IMR-90 (cell line): ENCODE data around the gene MATK. TPM values are rescaled to one million over a fixed set of nuclear protein-coding genes. Genes with fewer than 3 reads are reported as not detected.
A peak's percentile ranks its signal among the peaks of the same experiment; 100 is the strongest.

Experiments used
- ATAC-seq: fragments of 200-7000 bp; cut with Tn5 transposase; 2 replicates; pipeline ENCODE4 v1.9.1; 2020; ENCODE audit warnings: low read depth, mild to moderate bottlenecking, moderate library complexity
- BruUV-seq: library from RNA; stranded (reverse); fragments of 400-500 nt; replicated peaks from 2 replicates; lab custom pipeline; 2021; lab: Mats Ljungman, UMichigan
- CTCF ChIA-PET: fragments of 300-600 bp; formaldehyde crosslinking; extraction: SDS; loops from one replicate; lab custom pipeline; 2021; ENCODE audit warnings: antibody characterized with exemption; lab: Yijun Ruan, JAX
- POLR2A ChIA-PET: fragments of 300-600 bp; sonication (Branson Sonifier 250); formaldehyde crosslinking; loops from one replicate; lab custom pipeline; 2022; ENCODE audit warnings: antibody characterized with exemption; ENCODE audit not compliant: unreplicated experiment; lab: Charles Lee
- DNase-seq: peaks from one replicate; pipeline ENCODE4 v3.0.0; 2013
- H2AFZ ChIP-seq: replicated peaks from 2 replicates; pipeline ENCODE3; 2013; ENCODE audit warnings: low read length, mild to moderate bottlenecking; ENCODE audit not compliant: poor library complexity
- H2AK5ac ChIP-seq: 2 replicates; pipeline ENCODE4 v1.6.1; 2013; ENCODE audit warnings: low read depth, low read length, inconsistent platforms
- H2AK9ac ChIP-seq: replicated peaks from 2 replicates; pipeline ENCODE3; 2013; ENCODE audit warnings: mild to moderate bottlenecking, low read depth, low read length, moderate library complexity; ENCODE audit not compliant: poor library complexity
- H2BK120ac ChIP-seq: 2 replicates; pipeline ENCODE4 v1.6.1; 2013; ENCODE audit warnings: low read depth, low read length, inconsistent platforms
- H2BK15ac ChIP-seq: 3 replicates; pipeline ENCODE4 v1.6.1; 2013; ENCODE audit warnings: low read depth, low read length, inconsistent platforms
- H2BK20ac ChIP-seq: 2 replicates; pipeline ENCODE4 v1.6.1; 2013; ENCODE audit warnings: low read depth, mild to moderate bottlenecking, inconsistent platforms, low read length, moderate library complexity
- H2BK5ac ChIP-seq: 2 replicates; pipeline ENCODE4 v1.6.1; 2013; ENCODE audit warnings: mild to moderate bottlenecking, low read depth, low read length, inconsistent platforms; ENCODE audit not compliant: poor library complexity, severe bottlenecking
- H3K14ac ChIP-seq: replicated peaks from 2 replicates; pipeline ENCODE4 v1.6.1; 2013; ENCODE audit warnings: low read depth, low read length, inconsistent platforms
- H3K18ac ChIP-seq: 2 replicates; pipeline ENCODE4 v1.6.1; 2013; ENCODE audit warnings: low read depth, low read length, control low read depth
- H3K23ac ChIP-seq: 2 replicates; pipeline ENCODE4 v1.6.1; 2013; ENCODE audit warnings: low read depth, low read length, inconsistent platforms
- H3K27ac ChIP-seq: 2 replicates; pipeline ENCODE4 v1.5.1; 2013; ENCODE audit warnings: mild to moderate bottlenecking, control low read depth, low read length; ENCODE audit not compliant: insufficient read depth
- H3K27me3 ChIP-seq: 2 replicates; pipeline ENCODE4 v1.6.1; 2013; ENCODE audit warnings: low read length; ENCODE audit not compliant: control insufficient read depth, insufficient read depth
- H3K36me3 ChIP-seq: 2 replicates; pipeline ENCODE4 v1.6.1; 2013; ENCODE audit warnings: low read length, mixed read lengths; ENCODE audit not compliant: control insufficient read depth, insufficient read depth
- H3K4ac ChIP-seq: 2 replicates; pipeline ENCODE4 v1.6.1; 2013; ENCODE audit warnings: low read depth, low read length, inconsistent platforms
- H3K4me1 ChIP-seq: 2 replicates; pipeline ENCODE4 v1.6.1; 2013; ENCODE audit warnings: low read length, mixed read lengths; ENCODE audit not compliant: control insufficient read depth, insufficient read depth
- H3K4me2 ChIP-seq: 2 replicates; pipeline ENCODE4 v1.6.1; 2013; ENCODE audit warnings: low read depth, mild to moderate bottlenecking, control low read depth, low read length, moderate library complexity
- H3K4me3 ChIP-seq: 2 replicates; pipeline ENCODE4 v1.5.1; 2013; ENCODE audit warnings: low read depth, mild to moderate bottlenecking, control low read depth, low read length, moderate library complexity; ENCODE audit not compliant: insufficient read depth
- H3K56ac ChIP-seq: 2 replicates; pipeline ENCODE4 v1.6.1; 2013; ENCODE audit warnings: low read length, inconsistent platforms; ENCODE audit not compliant: insufficient read depth; ENCODE audit errors: extremely low read depth
- H3K79me1 ChIP-seq, 2 experiments: 2 replicates each; pipeline ENCODE4 v1.6.1; 2013; ENCODE audit warnings: low read length in 2 of 2, inconsistent platforms in 1 of 2, low read depth in 1 of 2
- H3K9ac ChIP-seq: 2 replicates; pipeline ENCODE4 v1.6.1; 2013; ENCODE audit warnings: low read depth, low read length, control low read depth
- H3K9me1 ChIP-seq: 2 replicates; pipeline ENCODE4 v1.6.1; 2013; ENCODE audit warnings: low read length, inconsistent platforms; ENCODE audit not compliant: insufficient read depth
- H3K9me3 ChIP-seq: 2 replicates; pipeline ENCODE4 v1.6.1; 2013; ENCODE audit warnings: low read length; ENCODE audit not compliant: control insufficient read depth, insufficient read depth
- H4K20me1 ChIP-seq: 2 replicates; pipeline ENCODE4 v1.6.1; 2013; ENCODE audit warnings: low read length, inconsistent platforms; ENCODE audit not compliant: insufficient read depth
- H4K5ac ChIP-seq: 2 replicates; pipeline ENCODE4 v1.6.1; 2013; ENCODE audit warnings: mild to moderate bottlenecking, low read depth, low read length, control low read depth
- H4K8ac ChIP-seq, 2 experiments: 2 replicates each; pipeline ENCODE4 v1.6.1; 2013; ENCODE audit warnings: low read depth in 2 of 2, low read length in 2 of 2, control low read depth in 1 of 2, inconsistent platforms in 1 of 2
- H4K91ac ChIP-seq: 2 replicates; pipeline ENCODE4 v1.6.1; 2013; ENCODE audit warnings: low read depth, low read length, inconsistent platforms; ENCODE audit not compliant: insufficient read depth
- BHLHE40 ChIP-seq: fragments of 150-350 bp; IDR thresholded peaks from 2 replicates; pipeline ENCODE4 v1.6.1; 2016; ENCODE audit warnings: mild to moderate bottlenecking, low read depth, low read length
- CEBPB ChIP-seq: IDR thresholded peaks from 2 replicates; pipeline ENCODE4 v1.6.1; 2012; ENCODE audit warnings: low read depth, low read length, improper control_type of control experiment
- CHD1 ChIP-seq: IDR thresholded peaks from 2 replicates; pipeline ENCODE4 v1.6.1; 2012; ENCODE audit warnings: low read depth, low read length, improper control_type of control experiment
- CTCF ChIP-seq: conservative IDR thresholded peaks from 2 replicates; pipeline ENCODE4 v1.5.1; 2012; ENCODE audit warnings: mild to moderate bottlenecking, low read depth, low read length, improper control_type of control experiment
- FOS ChIP-seq: fragments of 150-350 bp; IDR thresholded peaks from 2 replicates; pipeline ENCODE4 v1.6.1; 2016; ENCODE audit warnings: low read depth, low read length
- MAFK ChIP-seq: IDR thresholded peaks from 2 replicates; pipeline ENCODE4 v1.6.1; 2012; ENCODE audit warnings: low read depth, low read length, improper control_type of control experiment
- MAZ ChIP-seq: IDR thresholded peaks from 2 replicates; pipeline ENCODE4 v1.6.1; 2012; ENCODE audit warnings: low read depth, mild to moderate bottlenecking, low read length, improper control_type of control experiment, moderate library complexity, borderline replicate concordance
- NFE2L2 ChIP-seq: fragments of 150-350 bp; IDR thresholded peaks from 2 replicates; pipeline ENCODE4 v1.6.1; 2016; ENCODE audit warnings: low read depth, mild to moderate bottlenecking, low read length
- POLR2A ChIP-seq: IDR thresholded peaks from 2 replicates; pipeline ENCODE4 v1.6.1; 2012; ENCODE audit warnings: mild to moderate bottlenecking, low read depth, low read length
- RAD21 ChIP-seq: IDR thresholded peaks from 2 replicates; pipeline ENCODE4 v1.6.1; 2012; ENCODE audit warnings: low read length, improper control_type of control experiment
- RFX5 ChIP-seq: IDR thresholded peaks from 2 replicates; pipeline ENCODE4 v1.8.0; 2012; ENCODE audit warnings: low read depth, mild to moderate bottlenecking, low read length, moderate library complexity
- SMC3 ChIP-seq: fragments of 150-350 bp; IDR thresholded peaks from 2 replicates; pipeline ENCODE4 v1.6.1; 2016; ENCODE audit warnings: low read depth, mild to moderate bottlenecking, antibody characterized with exemption, low read length, moderate library complexity
- USF2 ChIP-seq: fragments of 150-350 bp; IDR thresholded peaks from 2 replicates; pipeline ENCODE4 v1.6.1; 2017; ENCODE audit warnings: mild to moderate bottlenecking, antibody characterized with exemption, low read length, low read depth
- WGBS, 2 experiments: methylation state at CpG; one replicate each; pipeline versions ENCODE4 v1.1.5 to v1.1.7; 2013; ENCODE audit warnings: missing lambda C conversion rate in 2 of 2; ENCODE audit not compliant: insufficient read length in 1 of 2; ENCODE audit errors: extremely low coverage in 2 of 2; 5-methylcytosine and 5-hydroxymethylcytosine counted together
- dilution Hi-C: fragments of 300-500 bp; cut with HindIII; formaldehyde crosslinking; loops from one replicate; pipeline ENCODE4 v1.14.3; 2018; ENCODE audit warnings: low sequenced_read_pairs; ENCODE audit not compliant: unreplicated experiment
- in situ Hi-C: fragments of 300-500 bp; cut with MboI; formaldehyde crosslinking; loops from 3 replicates; pipeline ENCODE4 v1.14.3; 2019; ENCODE audit warnings: low sequenced_read_pairs, inconsistent platforms, mixed read lengths
- intact Hi-C: fragments of 100-400 bp; cut with micrococcal nuclease; formaldehyde crosslinking; loops from 2 replicates; pipeline ENCODE4 v1.10.0; 2022
- polyA plus RNA-seq, 3 experiments: library from polyadenylated mRNA; depleted of rRNA; stranded (reverse); fragments of >200 nt; gene quantifications; 2 replicates each; pipeline ENCODE4 v1.2.3, GENCODE V29; 2012; ENCODE audit warnings: low replicate concordance in 1 of 3
- total RNA-seq: library from RNA; depleted of rRNA; stranded (reverse); fragments of >200 nt; gene quantifications from 2 replicates; pipeline ENCODE4 v1.2.3, GENCODE V29; 2012

The MATK gene
- total and polyA plus RNA-seq, 2 of the 4 experiments (the other 2 are of a cell fraction): not detected

- Histone ChIP-seq H4K8ac (no peak overlapping the region), H2BK20ac (no peak overlapping the region), H3K9ac (no peak overlapping the region), H4K20me1 (no peaks in the 10 kb centered on the region), H3K23ac (no peak overlapping the region), H3K27me3 (peaks cover 15% of the 10 kb centered on the region), H3K4me2 (0 out of 2 replicates have a peak overlapping the region, but pooled peaks have one; percentile 60), H3K9me1 (0 out of 2 replicates have a peak, but pooled peaks cover 2% of the 10 kb centered on the region), H4K91ac (no peak overlapping the region), H2AK5ac (no peak overlapping the region), H3K18ac (no peak overlapping the region), H3K36me3 (no peaks in the 10 kb centered on the region), H3K79me1 (no peaks in the 10 kb centered on the region), H2AK9ac (peak overlapping the region; percentile 50), H2AFZ (peak overlapping the region; percentile 83), H4K5ac (no peak overlapping the region), H2BK120ac (no peak overlapping the region), H3K4me1 (no peaks in the 10 kb centered on the region), H2BK15ac (no peak overlapping the region), H3K4me3 (no peak overlapping the region), H3K14ac (no peak overlapping the region), H3K56ac (no peak overlapping the region), H2BK5ac (no peak overlapping the region), H3K27ac (no peak overlapping the region), H3K9me3 (no peaks in the 10 kb centered on the region), H3K4ac (no peak overlapping the region)
- ATAC-seq: peak; percentile 93
- DNase-seq: peak; percentile 10
- dilution Hi-C loops (no loop called here), in situ Hi-C loops (no loop called here), intact Hi-C loops (loop anchor here (5.0 kb wide), 1 partner anchor 155 kb away; no protein-coding TSS in a partner anchor)
- BruUV-seq: no TSS peak
- CTCF ChIA-PET: interaction anchor here (0.6 to 1.5 kb wide), 5 partner anchors 9 to 133 kb away, joined by 3 to 7 read pairs (median 3); no protein-coding TSS in a partner anchor
- 3% methylated on average over 14 of the region's 43 CpGs; no CpG with 5 or more reads in 1 of the 2 experiments for WGBS, 2 experiments
- TF ChIP-seq MAZ (no peak), FOS (no peak), NFE2L2 (no peak), SMC3 (peak; percentile 46), RAD21 (peak; percentile 66), MAFK (no peak), RFX5 (no peak), POLR2A (no peak), CEBPB (no peak), CTCF (peak; percentile 83), USF2 (peak; percentile 23; the same call in 1 of the 2 replicates), CHD1 (no peak), BHLHE40 (peak; percentile 98)
- POLR2A ChIA-PET: no interaction called here
Measured at GRCh38 chr19:3821857-3822364, 35.7 kb upstream of the MATK start.
